Activated effector memory CD4-positive, alpha-beta T cell treated with anti-CD3 and anti-CD28 coated beads, Interleukin-2, amount 50 U/mL, for 16 hours (primary cell): ENCODE results near the gene LAMA3.

Experiments used
- DNase-seq: peaks from one replicate; pipeline ENCODE4 v3.0.0-alpha.2; 2020

Gene LAMA3

DNA sequence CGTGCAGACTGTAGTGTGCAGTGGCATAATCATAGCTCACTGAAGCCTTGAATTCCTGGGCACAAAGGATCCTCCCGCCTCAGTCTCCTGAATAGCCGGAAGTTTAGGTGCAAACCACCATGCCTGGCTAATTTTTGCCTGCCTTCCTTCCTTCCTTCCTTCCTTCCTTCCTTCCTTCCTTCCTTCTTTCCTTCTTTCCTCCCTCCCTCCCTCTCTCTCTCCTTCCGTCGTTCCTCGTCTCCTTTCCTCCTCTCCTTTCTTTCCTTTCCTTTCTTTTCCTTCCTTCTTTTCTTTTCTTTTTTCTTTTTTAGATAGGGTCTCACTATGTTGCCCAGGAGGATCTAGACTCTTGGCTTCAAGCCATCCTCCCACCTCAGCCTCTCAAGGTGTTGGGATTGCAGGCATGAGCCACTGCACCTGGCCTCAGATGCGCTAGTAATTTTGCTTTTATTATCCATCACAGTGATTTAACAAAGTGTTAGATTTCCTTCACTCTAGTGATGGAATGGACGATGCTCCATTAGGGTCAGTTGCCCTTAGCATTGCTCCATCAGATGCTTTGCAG, 20.0 kb upstream of the LAMA3 start:
- no peak for DNase-seq

GRCh38 chr18:23669804-23670405, 19.3 kb upstream of the LAMA3 start:
- DNase-seq = no peak

- DNase-seq = no peak
Observed at GRCh38 chr18:23671564-23671963, 17.7 kb upstream of the LAMA3 start.

DNA sequence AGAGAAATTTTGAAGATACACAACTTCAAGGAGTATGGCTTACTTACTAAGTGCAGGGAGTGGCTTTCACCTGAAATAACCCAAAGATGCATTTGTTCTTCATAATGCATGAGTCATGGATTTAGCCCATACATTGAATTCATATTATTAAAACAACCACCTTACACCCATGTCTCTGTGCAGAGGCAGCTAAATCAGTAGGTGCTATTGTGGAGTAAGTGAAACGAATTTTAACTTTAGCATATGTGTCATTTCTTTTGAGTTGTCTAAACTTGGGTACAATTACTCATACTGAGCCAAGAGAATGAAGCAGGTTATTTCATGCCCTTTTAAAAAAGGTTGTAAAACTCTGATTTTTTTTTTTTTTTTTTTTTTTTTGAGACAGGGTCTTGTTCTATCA, 15.5 kb upstream of the LAMA3 start:
- no peak for DNase-seq

DNA sequence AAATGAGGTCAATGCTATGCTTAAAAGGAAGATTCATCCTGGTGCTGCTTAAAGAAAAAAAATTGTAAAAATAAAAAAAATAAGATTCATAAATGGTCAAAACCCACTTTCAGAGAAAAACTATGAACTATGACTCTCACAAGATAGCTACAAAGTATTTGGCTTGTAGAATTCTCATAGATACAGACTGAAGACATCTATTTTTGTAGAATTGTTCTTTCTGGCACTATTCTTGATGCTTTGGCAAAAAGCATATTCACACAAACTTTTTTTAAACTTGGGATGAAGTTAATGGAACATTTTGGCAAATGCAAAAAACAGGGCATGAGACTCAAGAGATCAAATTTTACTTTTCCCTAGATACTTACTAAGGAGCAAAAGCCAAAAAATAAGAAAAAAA, 14.0 kb upstream of the LAMA3 start:
- DNase-seq = no peak

DNA sequence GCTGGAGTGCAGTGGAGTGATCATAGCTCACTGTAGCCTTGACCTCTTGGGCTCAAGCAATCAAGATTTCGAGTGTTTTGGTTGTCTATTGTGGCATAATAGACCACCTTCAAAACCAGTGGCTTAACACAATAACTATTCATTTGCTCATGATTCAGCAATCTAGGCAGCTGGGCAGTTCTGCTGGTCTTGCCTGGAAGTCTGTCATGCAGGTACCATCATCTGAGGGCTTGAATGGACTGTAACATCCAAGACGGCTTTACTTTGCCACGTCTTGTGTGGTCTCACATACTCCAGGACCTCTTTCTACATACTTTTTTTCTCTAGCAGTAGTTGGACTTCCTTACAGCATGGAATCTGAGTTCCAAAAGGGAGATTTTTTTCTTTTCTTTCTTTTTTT, 13.4 kb upstream of the LAMA3 start:
- DNase-seq = no peak

DNA sequence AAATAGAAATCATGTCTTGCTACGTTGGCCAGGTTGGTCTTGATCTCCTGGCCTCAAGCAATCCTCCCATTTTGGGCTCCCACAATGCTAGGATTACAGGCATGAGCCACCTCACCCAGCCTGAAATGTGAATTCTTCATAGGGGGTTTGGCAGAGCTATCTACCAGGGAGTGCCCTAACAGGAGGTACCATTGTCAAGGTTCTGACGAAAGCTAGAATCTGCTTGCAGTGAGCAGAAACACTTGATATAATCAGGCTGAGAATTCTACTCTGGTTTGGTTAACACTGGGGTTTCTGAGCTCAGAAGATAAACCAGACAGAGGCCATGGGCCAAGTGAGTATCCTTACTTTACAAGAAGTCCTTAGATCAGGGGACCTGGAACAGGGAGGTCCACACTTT, 7.2 kb upstream of the LAMA3 start:
- no peak for DNase-seq

- no peak for DNase-seq
Observed at GRCh38 chr18:23682472-23682871, 6.8 kb upstream of the LAMA3 start.

GRCh38 chr18:23683155-23683554, 6.1 kb upstream of the LAMA3 start:
- DNase-seq = no peak

- DNase-seq = no peak
Observed at GRCh38 chr18:23683671-23684070, 5.6 kb upstream of the LAMA3 start.

GRCh38 chr18:23684515-23685197, 4.6 kb upstream of the LAMA3 start:
- DNase-seq = no peak

DNA sequence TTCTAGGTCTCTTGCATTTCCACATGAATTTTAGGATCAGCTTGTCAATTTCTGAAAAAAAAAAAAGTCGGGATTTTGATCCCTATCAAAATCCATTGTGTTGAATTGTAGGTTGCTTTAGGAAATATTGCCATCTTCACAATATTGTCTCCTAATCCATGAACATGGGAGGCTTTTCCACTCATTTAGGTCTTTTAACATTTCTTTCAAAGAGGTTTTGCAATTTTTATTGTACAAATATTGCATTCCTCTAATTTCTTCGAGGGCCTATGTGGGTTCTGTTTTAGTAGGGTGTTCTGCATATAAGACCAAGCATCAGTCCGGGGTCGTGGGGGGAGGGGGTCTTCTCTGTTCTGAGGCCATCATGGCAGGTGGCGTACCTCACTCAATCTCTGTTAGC, 725 bp upstream of the LAMA3 start:
- no peak for DNase-seq

- DNase-seq = peak; percentile 63
Observed at GRCh38 chr18:23689616-23690504, 607 bp downstream of the LAMA3 start.

DNA sequence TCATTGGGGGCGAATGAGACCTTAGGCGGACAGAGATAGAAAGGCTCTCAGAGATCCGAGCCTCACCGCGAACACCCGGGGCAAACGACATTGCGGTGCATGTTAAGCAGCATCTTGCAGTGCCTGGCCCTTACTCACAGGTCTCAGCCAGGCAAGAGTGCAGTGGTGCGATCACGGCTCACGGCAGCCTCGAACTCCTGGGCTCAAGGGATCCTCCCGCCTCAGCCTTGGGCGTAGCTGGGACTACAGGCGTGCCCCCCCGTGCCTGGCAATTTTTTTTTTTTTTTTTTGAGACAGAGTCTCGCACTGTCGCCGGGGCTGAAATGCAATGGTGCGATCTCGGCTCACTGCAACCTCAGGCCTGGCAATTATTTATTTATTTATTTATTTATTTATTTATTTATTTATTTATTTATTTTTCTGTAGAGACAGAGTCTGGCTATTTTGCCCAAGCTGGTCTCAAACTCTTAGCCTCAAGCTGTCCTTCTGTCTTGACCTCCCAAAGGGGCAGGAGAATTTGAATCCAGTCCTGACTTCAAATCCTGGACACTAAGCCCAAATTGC, 1.3 kb downstream of the LAMA3 start:
- no peak for DNase-seq

- no peak for DNase-seq
Observed at GRCh38 chr18:23693846-23694245, 4.6 kb downstream of the LAMA3 start.

GRCh38 chr18:23694637-23695430, 5.6 kb downstream of the LAMA3 start:
- no peak for DNase-seq

GRCh38 chr18:23701017-23701416, 11.8 kb downstream of the LAMA3 start:
- DNase-seq = no peak

GRCh38 chr18:23701544-23702064, 12.4 kb downstream of the LAMA3 start:
- no peak for DNase-seq

GRCh38 chr18:23702606-23703005, 13.4 kb downstream of the LAMA3 start:
- no peak for DNase-seq

GRCh38 chr18:23703057-23703986, 14.1 kb downstream of the LAMA3 start:
- DNase-seq = no peak

- no peak for DNase-seq
Observed at GRCh38 chr18:23703987-23704384, 14.7 kb downstream of the LAMA3 start.
